ENCODE measurements around the gene NID1.

DNA sequence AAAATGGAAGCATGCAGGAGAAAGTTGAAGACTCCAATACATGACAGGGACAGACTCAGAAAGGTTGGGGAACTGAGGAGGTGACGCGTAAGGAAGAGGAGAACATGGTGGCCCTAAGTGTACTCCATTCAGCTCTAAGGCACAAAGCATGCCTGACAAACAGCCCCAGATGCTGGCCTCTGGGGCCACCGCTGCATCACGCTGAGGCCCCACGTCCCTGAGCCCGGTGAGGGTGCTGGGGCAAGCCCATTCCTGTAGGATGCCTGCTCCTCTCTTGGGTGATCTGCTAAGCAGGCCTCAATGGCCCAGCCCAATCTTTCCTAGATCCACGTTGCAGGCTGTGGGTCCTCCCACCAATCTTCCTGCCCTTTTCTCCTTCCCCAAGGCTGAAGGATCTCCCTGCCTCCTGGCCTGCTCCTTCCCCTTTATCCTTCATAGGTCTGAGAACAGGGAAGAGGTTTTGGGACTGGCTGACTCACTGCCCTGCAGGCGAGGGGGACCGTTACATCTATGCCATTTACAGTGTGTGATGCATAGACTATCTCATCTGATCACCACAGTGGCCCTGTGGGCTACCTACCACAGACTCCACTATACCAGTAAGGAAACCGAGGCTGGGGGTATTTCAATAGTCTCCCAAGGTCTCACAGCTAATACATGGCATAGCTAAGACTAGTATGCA, 16.8 kb upstream of the NID1 start:
- no peak for TF ChIP-seq POLR2A (IDR thresholded peaks at IDR 0.05)
- TF ChIP-seq, protein P1, sequence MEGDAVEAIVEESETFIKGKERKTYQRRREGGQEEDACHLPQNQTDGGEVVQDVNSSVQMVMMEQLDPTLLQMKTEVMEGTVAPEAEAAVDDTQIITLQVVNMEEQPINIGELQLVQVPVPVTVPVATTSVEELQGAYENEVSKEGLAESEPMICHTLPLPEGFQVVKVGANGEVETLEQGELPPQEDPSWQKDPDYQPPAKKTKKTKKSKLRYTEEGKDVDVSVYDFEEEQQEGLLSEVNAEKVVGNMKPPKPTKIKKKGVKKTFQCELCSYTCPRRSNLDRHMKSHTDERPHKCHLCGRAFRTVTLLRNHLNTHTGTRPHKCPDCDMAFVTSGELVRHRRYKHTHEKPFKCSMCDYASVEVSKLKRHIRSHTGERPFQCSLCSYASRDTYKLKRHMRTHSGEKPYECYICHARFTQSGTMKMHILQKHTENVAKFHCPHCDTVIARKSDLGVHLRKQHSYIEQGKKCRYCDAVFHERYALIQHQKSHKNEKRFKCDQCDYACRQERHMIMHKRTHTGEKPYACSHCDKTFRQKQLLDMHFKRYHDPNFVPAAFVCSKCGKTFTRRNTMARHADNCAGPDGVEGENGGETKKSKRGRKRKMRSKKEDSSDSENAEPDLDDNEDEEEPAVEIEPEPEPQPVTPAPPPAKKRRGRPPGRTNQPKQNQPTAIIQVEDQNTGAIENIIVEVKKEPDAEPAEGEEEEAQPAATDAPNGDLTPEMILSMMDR (IDR thresholded peaks at IDR 0.05), result no peak
